H54 (cell line): ENCODE measurements around the gene HLA-DOA.

Experiments used
- DNase-seq: peaks from one replicate; pipeline ENCODE4 v3.0.0; 2011; ENCODE audit warnings: low spot score, mixed read lengths; ENCODE audit not compliant: insufficient read length
- FAIRE-seq: peaks from 3 replicates; lab custom pipeline; 2011; peaks lifted over from hg19 to GRCh38; lab: Jason Lieb, UNC
- POLR2A ChIP-seq: IDR thresholded peaks from 2 replicates; pipeline ENCODE4 v1.6.1; 2011; ENCODE audit warnings: low read depth, mild to moderate bottlenecking, low read length

The HLA-DOA gene

DNA sequence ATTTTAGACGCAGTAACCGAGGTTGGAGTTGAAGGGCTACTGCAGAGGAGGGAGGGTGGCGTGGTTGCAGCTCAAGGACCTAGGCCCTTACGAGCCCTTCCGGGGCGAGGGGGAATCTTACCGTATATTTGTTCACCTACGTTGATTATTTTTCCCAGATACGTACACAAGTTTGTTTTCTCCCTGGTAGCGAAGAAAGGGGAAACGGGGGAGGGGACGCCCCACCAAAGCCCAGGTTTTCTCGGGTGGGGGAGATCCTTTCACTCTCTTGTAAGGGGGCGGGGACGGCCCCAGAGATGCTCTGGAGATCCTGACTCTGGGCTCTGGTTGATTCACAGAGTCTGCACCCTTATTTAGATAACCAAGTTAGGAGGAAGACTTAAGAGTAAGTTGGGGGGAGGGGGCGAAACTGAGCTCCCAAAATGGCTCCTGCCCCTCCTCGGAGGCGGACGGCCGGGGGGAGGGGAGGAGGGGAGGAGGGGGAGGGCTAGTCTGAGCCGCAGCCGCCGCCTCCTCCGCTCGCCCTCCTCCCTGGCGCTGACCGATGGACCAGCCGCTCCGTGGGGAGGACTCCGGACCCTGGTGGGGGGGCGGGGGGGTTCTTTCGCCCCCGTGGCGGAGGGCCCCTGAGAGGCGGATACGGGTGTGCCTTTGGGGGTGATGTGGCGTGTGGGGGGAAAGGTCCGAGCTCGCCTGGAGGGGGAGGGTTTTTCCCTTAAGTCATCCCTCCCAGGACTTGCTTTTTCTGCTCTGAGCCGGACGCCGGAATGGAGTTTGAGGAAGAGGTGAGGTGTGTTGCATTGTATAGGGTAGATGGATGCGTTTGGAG, 38.8 kb downstream of the HLA-DOA start:
- peak; percentile 43 for TF ChIP-seq POLR2A
- peak; percentile 38 for DNase-seq
- FAIRE-seq, result no peak

DNA sequence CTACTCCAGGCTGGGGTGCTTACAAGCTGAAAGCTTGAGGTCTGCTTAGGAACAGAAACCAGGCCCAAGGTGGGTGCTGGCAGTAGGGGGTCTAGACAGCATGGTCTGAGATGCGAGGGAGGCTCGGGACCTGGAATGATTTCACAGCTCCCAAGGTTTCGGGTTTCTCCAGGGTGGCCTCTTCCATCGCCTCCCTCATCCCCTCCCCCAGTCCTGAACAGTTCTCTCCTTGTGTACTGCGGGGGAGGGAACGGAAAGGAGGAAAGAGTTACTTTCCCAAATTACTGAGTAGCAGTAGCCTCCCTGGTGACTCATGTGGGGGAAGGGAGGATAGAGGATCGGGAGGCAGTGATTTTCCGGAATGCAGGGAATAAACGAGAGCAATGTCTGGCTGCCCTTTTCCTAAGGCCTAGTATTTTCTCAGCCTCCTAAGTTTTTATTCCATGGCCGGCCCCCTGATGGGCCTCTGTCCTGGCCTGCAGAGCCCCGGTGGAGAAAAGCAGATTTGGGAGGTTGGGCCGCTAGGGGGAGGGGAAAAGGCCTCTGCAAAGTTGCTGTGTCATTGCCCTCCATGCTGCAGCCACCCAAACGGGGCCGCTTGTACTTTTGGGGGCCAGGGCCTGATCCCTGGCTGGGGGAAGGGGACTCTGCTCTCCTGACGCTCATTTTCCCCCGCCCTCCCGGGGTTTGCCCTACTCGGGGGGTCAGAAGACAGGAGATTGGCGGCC, 39.5 kb downstream of the HLA-DOA start:
- DNase-seq (peak; percentile 35), FAIRE-seq (no peak)
- TF ChIP-seq POLR2A, result no peak; the same call in 1 of the 2 replicates

DNA sequence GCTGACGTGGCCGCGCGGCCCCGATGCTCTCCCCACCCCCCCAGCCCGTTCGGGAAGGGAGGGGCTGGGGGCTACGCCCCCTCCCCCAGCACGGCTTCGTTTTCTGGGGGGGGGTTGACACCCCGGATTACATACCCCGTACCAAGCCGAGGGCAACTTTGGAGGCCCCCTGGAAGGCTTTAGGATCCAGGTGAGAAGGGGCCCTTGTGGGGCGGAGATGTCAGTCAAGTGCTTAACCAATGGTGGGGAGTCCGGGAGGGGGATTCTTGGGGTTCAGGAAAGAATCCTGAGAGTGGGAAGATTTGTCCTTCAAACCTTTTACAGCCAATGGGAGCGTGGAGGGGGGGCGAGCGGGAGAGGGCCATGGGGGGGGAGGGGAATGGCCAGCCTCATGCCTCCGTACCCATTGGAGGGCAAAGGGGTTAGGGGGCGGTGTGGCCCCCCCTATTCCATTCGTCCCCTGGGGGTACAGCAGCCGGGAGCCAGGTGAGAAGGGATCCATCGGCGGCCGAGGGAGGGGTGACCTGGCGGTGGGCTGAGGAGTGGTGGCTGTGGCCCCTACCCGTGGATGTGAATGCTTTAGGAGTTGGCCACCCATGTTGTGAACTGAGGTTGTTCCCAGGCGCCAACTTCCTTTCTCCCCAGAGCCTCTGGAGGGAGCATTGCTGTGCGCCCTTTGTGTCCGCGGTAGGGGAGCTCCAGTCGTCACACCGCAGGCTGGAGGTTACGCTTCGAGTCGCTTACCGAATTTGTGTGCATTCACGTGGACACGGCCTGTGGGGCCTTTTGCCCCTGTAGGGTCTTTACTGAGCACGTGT, 40.3 kb downstream of the HLA-DOA start:
- DNase-seq (peak; percentile 38), FAIRE-seq (no peak)
- TF ChIP-seq POLR2A, result peak; percentile 38; the same call in 1 of the 2 replicates

DNA sequence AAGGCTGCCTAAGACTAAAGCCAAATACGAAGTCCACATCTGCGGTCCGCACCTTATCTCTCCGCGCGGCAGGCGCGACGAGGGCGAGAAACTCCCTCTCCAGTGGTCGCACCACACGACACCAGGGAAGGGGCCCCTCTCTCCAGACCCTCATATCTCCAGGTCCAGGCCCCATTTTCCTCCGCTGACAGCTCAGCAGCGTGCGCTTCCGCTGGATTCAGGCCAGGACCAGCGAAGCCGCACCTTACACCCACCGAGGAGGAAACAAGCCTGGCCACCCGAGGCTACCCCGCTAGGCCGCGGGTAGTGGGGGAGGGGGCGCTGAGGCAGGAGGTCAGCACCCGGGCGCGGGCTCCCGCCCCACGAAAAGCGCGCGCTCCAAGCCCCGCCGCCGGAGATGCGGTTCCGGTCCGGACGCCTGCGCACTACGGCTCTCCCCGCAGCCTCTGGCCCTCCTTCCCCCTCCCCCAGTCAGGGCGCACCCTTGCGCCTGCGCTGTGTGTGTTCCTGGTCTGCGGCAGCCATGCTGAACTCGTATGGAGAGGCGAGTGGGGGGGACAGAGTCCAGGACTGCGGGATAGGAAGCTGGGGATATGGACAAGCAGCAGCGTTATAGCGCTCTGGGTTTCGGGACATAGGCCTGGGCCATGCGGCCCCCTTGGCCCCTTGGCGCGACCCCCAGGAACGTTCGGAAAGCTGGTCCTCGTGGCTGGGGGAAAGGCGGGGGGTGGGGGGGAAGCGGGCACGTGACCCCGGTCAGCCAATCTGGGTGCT, 41.1 kb downstream of the HLA-DOA start, which contains the start of gene BRD2:
Gene BRD2 (plus strand): TSS at position 502 of the 774 bp plus-strand sequence. CDS start 4,305 bp downstream, outside the sequence.
- DNase-seq, result peak; percentile 75
- no peak; the same call in 1 of the 2 replicates for TF ChIP-seq POLR2A
- FAIRE-seq, result no peak

DNA sequence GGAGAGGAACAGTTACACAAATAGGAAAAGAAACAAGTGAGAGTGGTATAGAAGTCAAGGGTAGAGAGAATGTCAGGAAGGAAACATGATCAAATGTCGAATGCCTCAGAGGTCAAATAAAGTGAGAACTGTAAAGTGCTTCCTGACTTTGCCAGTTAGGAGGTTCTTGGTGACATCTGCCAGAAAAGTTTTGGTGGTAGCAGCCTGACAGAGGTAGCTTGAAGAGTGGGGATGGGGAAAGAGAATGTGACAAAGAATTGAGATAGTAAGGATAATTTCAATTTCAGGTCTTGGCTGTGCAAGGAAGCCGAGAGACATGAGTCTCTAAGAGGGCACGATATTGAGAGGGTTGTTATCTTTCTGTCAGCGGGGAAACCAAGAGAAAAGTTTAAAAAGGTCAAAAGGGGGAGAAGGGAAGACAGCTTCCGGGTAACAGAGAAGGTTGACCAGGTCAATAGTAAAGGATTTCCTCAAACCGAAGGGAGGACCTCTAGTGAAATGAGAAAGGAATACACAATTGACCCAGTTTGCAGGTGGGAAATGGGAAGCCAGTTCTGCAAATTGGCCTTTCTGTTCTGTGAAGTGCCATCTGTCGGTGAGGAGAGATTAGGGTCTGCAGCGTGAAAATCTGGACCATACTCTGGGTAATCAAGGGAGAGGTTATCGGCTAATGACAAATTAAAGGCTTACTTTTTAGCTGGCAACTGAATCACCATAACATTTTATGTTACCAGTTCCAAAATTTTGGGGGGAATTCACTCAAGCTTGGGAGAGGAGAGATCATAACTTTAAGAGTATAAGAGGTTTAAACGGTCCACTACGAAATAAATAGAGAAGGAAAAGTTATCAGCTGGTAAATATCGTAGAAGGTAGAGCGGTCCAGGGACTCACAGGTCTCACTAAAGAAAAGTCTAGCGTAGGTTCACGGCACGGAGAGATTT, 42.0 kb downstream of the HLA-DOA start:
- no peak for DNase-seq
- no peak for TF ChIP-seq POLR2A
- FAIRE-seq, result peak; percentile 20

DNA sequence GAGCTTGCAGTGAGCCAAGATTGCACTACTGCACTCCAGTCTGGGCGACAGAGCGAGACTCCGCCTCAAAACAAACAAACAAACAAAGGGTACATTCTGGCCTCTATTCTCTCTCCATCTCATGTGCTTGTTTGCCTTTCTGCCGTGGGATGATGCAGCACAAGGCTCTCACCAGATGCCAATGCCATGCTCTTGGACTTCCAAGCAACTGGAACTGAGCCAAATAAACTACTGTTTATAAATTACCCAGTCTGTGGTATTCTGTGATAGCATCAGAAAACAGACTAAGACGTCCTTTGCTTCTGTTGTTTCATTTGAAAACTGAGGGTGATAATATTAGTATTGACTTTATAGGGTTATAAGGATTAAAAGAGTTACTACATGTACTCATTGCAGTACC, 44.6 kb downstream of the HLA-DOA start:
- DNase-seq, result no peak
- no peak for TF ChIP-seq POLR2A
- FAIRE-seq, result no peak

DNA sequence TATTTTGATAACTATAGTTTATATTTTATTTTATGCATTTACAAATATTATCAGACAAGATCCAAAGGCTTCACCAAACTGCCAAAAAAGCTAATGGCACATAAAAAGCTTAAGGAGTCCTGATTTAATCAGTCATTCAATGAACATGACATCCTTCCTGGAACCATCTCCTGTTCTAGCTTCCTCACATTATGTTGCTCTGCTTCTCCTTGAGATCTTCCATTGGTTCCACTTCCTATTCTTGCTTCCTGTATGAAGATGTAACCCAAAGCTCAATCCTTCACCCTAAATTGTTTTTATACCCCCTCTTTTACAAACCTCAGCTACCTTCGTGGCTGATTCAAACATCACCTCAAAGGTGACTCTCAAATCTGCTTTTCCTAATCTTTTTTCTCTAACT, 45.5 kb downstream of the HLA-DOA start:
- FAIRE-seq (no peak), DNase-seq (no peak)
- no peak for TF ChIP-seq POLR2A

DNA sequence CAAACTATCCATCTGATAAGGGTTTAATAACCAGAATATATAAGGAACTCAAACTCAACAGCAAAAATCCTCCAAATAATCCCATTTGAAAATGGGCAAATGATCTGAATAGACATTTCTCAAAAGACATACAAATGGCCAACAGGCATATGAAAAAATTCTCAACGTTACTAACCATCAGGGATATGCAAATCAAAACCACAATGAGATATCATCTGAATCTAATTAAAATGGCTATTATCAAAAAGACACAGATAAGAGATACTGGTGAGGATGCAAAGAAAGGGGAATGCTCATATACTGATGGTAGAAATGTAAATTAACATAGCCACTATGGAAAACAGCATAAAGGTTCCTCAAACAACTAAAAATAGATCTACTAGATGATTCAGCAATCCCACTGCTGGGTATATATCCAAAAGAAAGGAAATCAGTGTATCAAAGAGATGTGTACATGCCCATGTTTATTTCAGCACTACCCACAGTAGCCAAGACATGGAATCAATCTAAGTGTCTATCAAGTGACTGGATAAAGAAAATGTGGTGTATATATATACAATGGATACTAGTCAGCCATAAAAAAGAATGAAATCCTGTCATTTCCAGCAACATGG, 47.1 kb downstream of the HLA-DOA start:
- no peak for TF ChIP-seq POLR2A
- FAIRE-seq, result no peak
- no peak for DNase-seq

DNA sequence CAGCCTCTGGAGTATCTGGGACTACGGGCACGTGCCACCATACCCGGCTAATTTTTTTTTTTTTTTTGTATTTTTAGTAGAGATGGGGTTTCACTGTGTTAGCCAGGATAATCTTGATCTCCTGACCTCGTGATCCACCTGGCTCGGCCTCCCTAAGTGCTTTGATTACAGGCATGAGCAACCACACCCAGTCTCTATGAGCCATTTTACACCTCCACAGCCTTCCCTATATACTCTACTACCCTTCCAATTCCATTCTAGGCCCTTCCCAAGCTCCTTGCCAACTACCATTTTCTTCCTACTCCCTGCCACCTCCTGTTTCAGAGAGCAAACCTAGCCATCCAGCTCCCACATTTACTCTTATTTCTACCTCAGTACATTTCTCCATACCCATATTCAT, 48.8 kb downstream of the HLA-DOA start:
- no peak for FAIRE-seq
- TF ChIP-seq POLR2A, result no peak

DNA sequence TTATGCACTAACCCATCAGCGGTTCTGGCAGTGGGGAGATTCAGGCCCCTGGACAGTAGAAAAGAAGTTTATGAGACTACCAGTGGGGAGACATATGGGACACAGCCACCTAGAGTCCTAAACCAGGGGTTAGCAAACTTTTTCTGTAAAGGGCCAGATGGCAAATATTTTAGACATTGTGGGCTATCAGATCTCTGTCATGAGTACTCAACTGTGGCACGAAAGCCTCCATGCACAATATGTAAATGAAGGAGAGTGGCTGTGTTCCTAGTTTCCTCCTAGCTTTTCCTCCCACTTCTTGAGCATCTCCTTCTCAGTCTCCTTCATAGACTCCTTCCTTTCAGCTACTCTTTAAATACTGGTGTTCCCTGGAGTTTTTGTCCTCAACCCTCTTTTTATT, 53.2 kb downstream of the HLA-DOA start:
- no peak for TF ChIP-seq POLR2A
- DNase-seq (no peak), FAIRE-seq (no peak)

More for the DNA sequence above, 48.8 kb downstream of the HLA-DOA start:
- DNase-seq, result no peak

DNA sequence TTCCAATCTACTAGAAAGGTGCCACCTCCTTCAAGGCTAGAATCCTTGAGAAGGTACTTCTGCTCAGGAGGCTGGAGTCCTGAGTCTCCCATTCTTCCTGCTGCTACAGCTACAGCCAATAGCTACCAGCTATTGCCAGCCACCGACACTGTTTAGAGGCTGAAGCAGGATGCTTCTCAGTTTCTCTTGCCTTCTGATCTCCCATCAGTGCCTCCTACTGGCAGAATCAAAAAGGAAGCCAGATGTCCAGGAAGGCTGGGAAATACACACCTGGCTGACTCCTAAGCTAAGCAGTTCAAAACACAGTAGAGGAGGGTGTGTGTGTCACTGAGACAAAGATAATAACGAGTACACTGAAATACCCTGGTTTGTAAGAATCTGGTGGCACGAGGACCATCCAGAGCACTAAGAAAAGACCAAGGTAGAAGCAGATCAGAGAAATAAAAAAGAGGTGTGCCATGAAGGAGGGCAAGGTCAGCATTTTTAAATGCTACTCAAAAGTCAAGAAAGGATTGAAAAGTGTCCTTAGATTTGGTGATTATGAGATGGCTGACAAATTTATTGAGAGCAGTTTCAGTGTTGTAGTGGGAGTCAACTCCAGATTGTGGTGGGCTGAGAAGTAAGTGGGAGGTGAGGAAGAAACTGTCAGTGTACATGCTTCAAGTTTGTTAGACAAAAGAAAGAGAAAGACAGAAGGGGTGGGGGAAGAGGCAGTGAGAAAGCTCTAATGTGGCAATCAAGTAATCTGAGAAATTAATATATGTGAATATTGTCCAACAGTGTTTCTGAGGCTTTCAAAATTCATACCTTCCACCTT, 54.2 kb downstream of the HLA-DOA start:
- no peak for FAIRE-seq
- no peak for TF ChIP-seq POLR2A
- DNase-seq, result no peak

DNA sequence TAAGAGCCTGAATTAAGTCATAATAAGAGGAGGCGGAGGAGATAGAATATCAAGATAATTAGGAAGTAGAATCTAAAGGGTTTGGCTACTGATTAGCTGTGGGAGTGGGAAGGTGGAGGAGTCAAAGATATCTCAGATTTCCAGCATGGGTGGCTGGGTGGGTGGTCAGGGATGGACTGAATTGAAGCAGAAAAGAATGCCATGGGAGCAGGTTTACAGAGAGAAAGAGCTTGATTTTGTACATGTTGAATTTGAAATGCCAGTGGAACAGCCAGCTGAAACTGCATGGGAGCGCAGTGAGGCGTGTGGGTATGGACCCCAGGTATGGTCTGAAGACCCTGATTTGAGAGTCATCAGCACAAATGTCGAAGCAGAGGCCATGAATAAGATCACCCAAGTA, 55.1 kb downstream of the HLA-DOA start:
- no peak for TF ChIP-seq POLR2A
- no peak for DNase-seq
- no peak for FAIRE-seq
